HepG2 (cell line): Measurements from ENCODE around the gene IL1RAPL1. TPM values are rescaled to one million over a fixed set of nuclear protein-coding genes. Genes with fewer than 3 reads are reported as not detected.

Experiments used
- ATAC-seq: fragments of 200-7000 bp; cut with Tn5 transposase; 3 replicates; pipeline ENCODE4 v1.9.1; 2020; ENCODE audit warnings: mild to moderate bottlenecking, moderate library complexity
- BruUV-seq: library from RNA; stranded (reverse); fragments of 400-500 nt; replicated peaks from 2 replicates; lab custom pipeline; 2021; lab: Mats Ljungman, UMichigan
- CTCF ChIA-PET: fragments of 300-600 bp; formaldehyde crosslinking; extraction: SDS; loops from one replicate; lab custom pipeline; 2021; ENCODE audit warnings: low total read pairs, inconsistent platforms, low intra/inter-chr PET ratio; lab: Yijun Ruan, JAX
- POLR2A ChIA-PET: fragments of 350-600 bp; sonication (Branson Sonifier 250); formaldehyde crosslinking; loops from one replicate; lab custom pipeline; 2020; ENCODE audit warnings: antibody characterized with exemption, inconsistent platforms; lab: Yijun Ruan, JAX
- DNase-seq: peaks from one replicate; pipeline ENCODE4 v3.0.0-alpha.2; 2015; ENCODE audit warnings: low spot score
- FAIRE-seq: peaks from 3 replicates; lab custom pipeline; 2011; peaks lifted over from hg19 to GRCh38; lab: Jason Lieb, UNC
- H2AFZ ChIP-seq: one replicate; pipeline ENCODE4 v1.6.1; 2011; ENCODE audit warnings: low read length, inconsistent platforms
- H3K27ac ChIP-seq: fragments of 300-600 bp; 3 replicates; pipeline ENCODE4 v1.8.0; 2011; ENCODE audit warnings: mixed run types, mild to moderate bottlenecking, mixed read lengths, low read length, inconsistent platforms; ENCODE audit not compliant: insufficient read depth; ENCODE audit errors: extremely low read length
- H3K27me3 ChIP-seq, 2 experiments: fragments of 200-600 bp in 1 of 2; 2 replicates in 1 of 2; 3 replicates in 1 of 2; pipeline versions ENCODE4 v1.6.0 to v1.8.0; 2011; ENCODE audit warnings: low read length in 2 of 2, mild to moderate bottlenecking in 2 of 2, moderate library complexity in 2 of 2, inconsistent platforms in 1 of 2; ENCODE audit not compliant: insufficient read depth in 2 of 2, control insufficient read depth in 1 of 2
- H3K36me3 ChIP-seq, 2 experiments: fragments of 200-600 bp in 1 of 2; replicated peaks in 1 of 2; 2 replicates in 1 of 2; 3 replicates in 1 of 2; pipeline versions ENCODE4 v1.5.1 to v1.8.0; 2011; ENCODE audit warnings: low read length in 2 of 2, inconsistent platforms in 1 of 2; ENCODE audit not compliant: insufficient read depth in 2 of 2, control insufficient read depth in 1 of 2
- H3K4me1 ChIP-seq: 2 replicates; pipeline ENCODE4 v1.5.1; 2012; ENCODE audit warnings: low read length, inconsistent platforms; ENCODE audit not compliant: insufficient read depth
- H3K4me2 ChIP-seq: 2 replicates; pipeline ENCODE4 v1.6.0; 2011; ENCODE audit warnings: low read depth, low read length, inconsistent platforms
- H3K4me3 ChIP-seq, 3 experiments: fragments of 200-600 bp in 1 of 3; sonication (generic), shearing (Covaris generic) in 1 of 3; replicated peaks in 1 of 3; 2 replicates each; pipeline ENCODE4 v1.5.1; 2011 to 2016; ENCODE audit warnings: low read length in 3 of 3, inconsistent platforms in 2 of 3, low read depth in 2 of 3, mild to moderate bottlenecking in 2 of 3, control low read depth in 1 of 3, mixed read lengths in 1 of 3; ENCODE audit not compliant: insufficient read depth in 1 of 3
- H3K79me2 ChIP-seq: one replicate; pipeline ENCODE4 v1.6.1; 2011; ENCODE audit warnings: low read length, inconsistent platforms; ENCODE audit not compliant: insufficient read depth
- H3K9ac ChIP-seq: 2 replicates; pipeline ENCODE4 v1.6.0; 2011; ENCODE audit warnings: mild to moderate bottlenecking, low read depth, low read length, inconsistent platforms; ENCODE audit not compliant: insufficient read depth
- H3K9me3 ChIP-seq: 2 replicates; pipeline ENCODE4 v1.5.1; 2012; ENCODE audit warnings: mild to moderate bottlenecking, low read length
- H4K20me1 ChIP-seq: 2 replicates; pipeline ENCODE4 v1.6.0; 2011; ENCODE audit warnings: inconsistent platforms, mild to moderate bottlenecking, low read length, moderate library complexity; ENCODE audit not compliant: insufficient read depth
- ARID5B ChIP-seq: IDR thresholded peaks from 2 replicates; pipeline ENCODE4 v1.4.0; 2020; ENCODE audit warnings: mild to moderate bottlenecking, missing genetic modification reagents
- CBX5 ChIP-seq: sonication (generic); formaldehyde crosslinking; IDR thresholded peaks from 2 replicates; pipeline ENCODE4 v1.4.0; 2020; ENCODE audit warnings: missing genetic modification reagents, borderline replicate concordance
- NFRKB ChIP-seq: fragments of 450-650 bp; IDR thresholded peaks from 2 replicates; pipeline ENCODE4 v1.6.1; 2017
- PAXIP1 ChIP-seq: sonication (generic); formaldehyde crosslinking; conservative IDR thresholded peaks from 2 replicates; pipeline ENCODE4 v1.4.0; 2020; ENCODE audit warnings: mild to moderate bottlenecking, missing genetic modification reagents, moderate library complexity
- RFX3 ChIP-seq: IDR thresholded peaks from 2 replicates; pipeline ENCODE4 v1.6.1; 2016; ENCODE audit warnings: missing biosample characterization, missing genetic modification reagents
- RORA ChIP-seq: sonication (generic); formaldehyde crosslinking; IDR thresholded peaks from 2 replicates; pipeline ENCODE4 v1.5.0; 2020; ENCODE audit warnings: mild to moderate bottlenecking, missing genetic modification reagents, moderate library complexity
- TRAFD1 ChIP-seq: sonication (generic); formaldehyde crosslinking; IDR thresholded peaks from 2 replicates; pipeline ENCODE4 v1.5.1; 2020; ENCODE audit warnings: missing genetic modification reagents, mild to moderate bottlenecking, borderline replicate concordance
- ZNF317 ChIP-seq: sonication (generic); formaldehyde crosslinking; IDR thresholded peaks from 2 replicates; pipeline ENCODE4 v1.5.0; 2020; ENCODE audit warnings: mild to moderate bottlenecking, missing genetic modification reagents
- ZNF367 ChIP-seq: sonication (generic); formaldehyde crosslinking; IDR thresholded peaks from 2 replicates; pipeline ENCODE4 v1.4.0; 2020; ENCODE audit warnings: missing genetic modification reagents, borderline replicate concordance
- ZNF512B ChIP-seq: sonication (generic); formaldehyde crosslinking; IDR thresholded peaks from 2 replicates; pipeline ENCODE4 v1.5.1; 2020; ENCODE audit warnings: missing genetic modification reagents, mild to moderate bottlenecking, borderline replicate concordance
- WGBS: methylation state at CpG from one replicate; pipeline ENCODE4 v1.1.6; 2017; ENCODE audit warnings: low lambda C conversion rate; 5-methylcytosine and 5-hydroxymethylcytosine counted together
- in situ Hi-C: cut with HindIII; loops from 2 replicates; pipeline ENCODE4 v1.10.0; 2017; ENCODE audit warnings: low pct_unique_long_range_greater_than_20kb; ENCODE audit not compliant: extremely low pct_ligation_motif_present
- intact Hi-C: fragments of 100-400 bp; cut with micrococcal nuclease; formaldehyde crosslinking; loops from one replicate; pipeline ENCODE4 v1.10.0; 2022; ENCODE audit not compliant: unreplicated experiment
- polyA plus RNA-seq, 8 experiments: library from polyadenylated mRNA; depleted of rRNA in 3 of 8; stranded (reverse) in 7 of 8; unstranded in 1 of 8; fragments of >200 nt; fragmentation: Illumina TruSeq in 4 of 8; extraction: Trizol in 4 of 8; gene quantifications; 2 replicates each; pipeline versions ENCODE4 v1.2.1 to v1.2.3, GENCODE V29; 2011 to 2016; ENCODE audit warnings: low read depth in 4 of 8, missing spikeins in 1 of 8, mixed read lengths in 1 of 8; ENCODE audit not compliant: insufficient read depth in 1 of 8
- total RNA-seq, 5 experiments: library from RNA; depleted of rRNA; stranded (reverse); fragments of >200 nt; fragmentation: Illumina TruSeq; extraction: Trizol; gene quantifications; 2 replicates each; pipeline ENCODE4 v1.2.3, GENCODE V29; 2016; ENCODE audit warnings: low read depth in 1 of 5

The IL1RAPL1 gene
- total and polyA plus RNA-seq, 2 of the 13 experiments (the other 11 are each of a cell fraction or from before 2014, with no cell fraction given): 0.04 TPM; not detected in 1

- H3K27ac ChIP-seq: no peak overlapping the region
- no peaks in the 10 kb centered on the region for H3K79me2 ChIP-seq
- H3K4me1 ChIP-seq: no peaks in the 10 kb centered on the region
- no peak for FAIRE-seq
- 2% methylated on average over 2 of the region's 2 CpGs for WGBS
- CTCF ChIA-PET: no interaction called here
- H2AFZ ChIP-seq: no peak overlapping the region
- no peak overlapping the region for H3K4me3 ChIP-seq
- no peak overlapping the region for H3K9ac ChIP-seq
- no TSS peak for BruUV-seq
- intact Hi-C loops (no loop called here), in situ Hi-C loops (no loop called here)
- H3K9me3 ChIP-seq: no peaks in the 10 kb centered on the region
- H4K20me1 ChIP-seq: no peaks in the 10 kb centered on the region
- no peaks in the 10 kb centered on the region for H3K36me3 ChIP-seq
- no peak for DNase-seq
- H3K27me3 ChIP-seq: no peaks in the 10 kb centered on the region
- POLR2A ChIA-PET: no interaction called here
- no peak for ATAC-seq
- no peak overlapping the region for H3K4me2 ChIP-seq
- no peak for TF ChIP-seq RORA
- no peak for TF ChIP-seq ZNF367
- TF ChIP-seq TRAFD1: no peak
- TF ChIP-seq PAXIP1 (CRISPR knock-in tag): no peak
- TF ChIP-seq ZNF317 (CRISPR knock-in tag): no peak
- TF ChIP-seq ZNF512B: no peak
- TF ChIP-seq RFX3 (CRISPR knock-in tag): no peak
- TF ChIP-seq NFRKB: no peak
- TF ChIP-seq CBX5: no peak
- no peak for TF ChIP-seq ARID5B (CRISPR knock-in tag)
These were observed 323.2 kb downstream of the IL1RAPL1 start for GRCh38 chrX:28910487-28910886.
